G401 (cell line): ENCODE data around the gene VKORC1. TPM values are rescaled to one million over a fixed set of nuclear protein-coding genes. Genes with fewer than 3 reads are reported as not detected.
A peak's percentile ranks its signal among the peaks of the same experiment; 100 is the strongest.

Experiments
- DNase-seq: peaks from one replicate; pipeline ENCODE4 v3.0.0-alpha.2; 2015; ENCODE audit warnings: low spot score
- in situ Hi-C: cut with HindIII; loops from 2 replicates; pipeline ENCODE4 v1.10.0; 2016; ENCODE audit warnings: low sequenced_read_pairs, mixed read lengths
- total RNA-seq: library from RNA; depleted of rRNA; stranded (reverse); fragments of >200 nt; shearing (Covaris generic); gene quantifications from 2 replicates; pipeline ENCODE4 v1.2.3, GENCODE V29; 2014

The VKORC1 gene
- total RNA-seq, 1 experiment from 2014 or later: 121 TPM

- in situ Hi-C loops: no loop called here
- DNase-seq: no peak
These were observed 36.8 kb upstream of the VKORC1 start for GRCh38 chr16:31131416-31131815.

GRCh38 chr16:31130899-31131298, 36.3 kb upstream of the VKORC1 start:
- DNase-seq: no peak
- in situ Hi-C loops: no loop called here

- in situ Hi-C loops: no loop called here
These were observed 35.8 kb upstream of the VKORC1 start for GRCh38 chr16:31130336-31130891.

GRCh38 chr16:31129568-31130335, 35.2 kb upstream of the VKORC1 start:
- in situ Hi-C loops: no loop called here
- DNase-seq: peak; percentile 33

More at GRCh38 chr16:31130336-31130891, 35.8 kb upstream of the VKORC1 start:
- DNase-seq: no peak

GRCh38 chr16:31128711-31129567, 34.3 kb upstream of the VKORC1 start:
- in situ Hi-C loops: no loop called here
- DNase-seq: no peak

- no peak for DNase-seq
- in situ Hi-C loops: no loop called here
These were observed 32.6 kb upstream of the VKORC1 start for GRCh38 chr16:31127182-31127581.

GRCh38 chr16:31125844-31126243, 31.2 kb upstream of the VKORC1 start:
- in situ Hi-C loops: no loop called here
- no peak for DNase-seq

GRCh38 chr16:31120129-31120528, 25.5 kb upstream of the VKORC1 start:
- DNase-seq: no peak
- in situ Hi-C loops: no loop called here

- in situ Hi-C loops: no loop called here
- DNase-seq: no peak
These were observed 23.9 kb upstream of the VKORC1 start for GRCh38 chr16:31118223-31119155.

GRCh38 chr16:31117384-31118222, 23.0 kb upstream of the VKORC1 start, which contains the start of gene KAT8:
KAT8 (plus strand) TSS chr16:31117664; CDS start chr16:31117682, 18 bp downstream.
- in situ Hi-C loops: no loop called here
- peak; percentile 99 for DNase-seq

- DNase-seq: no peak
- in situ Hi-C loops: no loop called here
These were observed 19.9 kb upstream of the VKORC1 start for GRCh38 chr16:31114468-31114867.

- no peak for DNase-seq
- in situ Hi-C loops: no loop called here
These were observed 18.8 kb upstream of the VKORC1 start for GRCh38 chr16:31113121-31114120.

- no peak for DNase-seq
- in situ Hi-C loops: no loop called here
These were observed 18.1 kb upstream of the VKORC1 start for GRCh38 chr16:31112711-31113110.

GRCh38 chr16:31111881-31112466, 17.4 kb upstream of the VKORC1 start:
- in situ Hi-C loops: no loop called here
- no peak for DNase-seq

GRCh38 chr16:31110106-31111034, 15.8 kb upstream of the VKORC1 start:
- DNase-seq: no peak
- in situ Hi-C loops: no loop called here

- in situ Hi-C loops: no loop called here
- no peak for DNase-seq
These were observed 15.0 kb upstream of the VKORC1 start for GRCh38 chr16:31109622-31110021.
